Common myeloid progenitor, CD34-positive (primary cell): Measurements from ENCODE around the gene DUSP5.

Experiments
- CTCF ChIA-PET: fragments of 350-600 bp; sonication (Branson Sonifier 250); formaldehyde crosslinking; loops from one replicate; lab custom pipeline; 2021; ENCODE audit warnings: antibody characterized with exemption; lab: Charles Lee
- POLR2A ChIA-PET: fragments of 350-600 bp; sonication (Branson Sonifier 250); formaldehyde crosslinking; loops from one replicate; lab custom pipeline; 2021; ENCODE audit warnings: antibody characterized with exemption; lab: Charles Lee
- DNase-seq, 3 donors: peaks; one replicate each; pipeline versions ENCODE4 v3.0.0 to v3.0.0-alpha.2; 2013
- H3K27ac ChIP-seq, 2 experiments: 1 replicate in 1 of 2; 2 replicates in 1 of 2; pipeline ENCODE4 v1.7.0; 2013; ENCODE audit warnings: inconsistent platforms in 2 of 2, low read length in 2 of 2, mild to moderate bottlenecking in 2 of 2, low read depth in 1 of 2, moderate library complexity in 1 of 2; ENCODE audit not compliant: severe bottlenecking in 2 of 2, insufficient read depth in 1 of 2, poor library complexity in 1 of 2
- H3K27me3 ChIP-seq, 5 experiments: replicated peaks in 2 of 5; 1 replicate in 3 of 5; 2 replicates in 2 of 5; pipeline versions ENCODE4 v1.6.1 to v1.7.0; 2013; ENCODE audit warnings: low read length in 4 of 5, mild to moderate bottlenecking in 2 of 5, moderate library complexity in 2 of 5, inconsistent platforms in 1 of 5; ENCODE audit not compliant: insufficient read depth in 5 of 5, control insufficient read depth in 4 of 5
- H3K36me3 ChIP-seq, 4 experiments: 1 replicate in 2 of 4; 2 replicates in 2 of 4; pipeline versions ENCODE4 v1.6.1 to v1.7.0; 2013; ENCODE audit warnings: low read length in 3 of 4, control low read depth in 1 of 4, mild to moderate bottlenecking in 1 of 4; ENCODE audit not compliant: control insufficient read depth in 4 of 4, insufficient read depth in 4 of 4
- H3K4me1 ChIP-seq, 4 experiments: 1 replicate in 3 of 4; 2 replicates in 1 of 4; pipeline versions ENCODE4 v1.6.1 to v1.7.1; 2013; ENCODE audit warnings: low read length in 3 of 4, mild to moderate bottlenecking in 3 of 4, control low read depth in 1 of 4, inconsistent platforms in 1 of 4, moderate library complexity in 1 of 4; ENCODE audit not compliant: control insufficient read depth in 4 of 4, insufficient read depth in 4 of 4; ENCODE audit errors: control extremely low read depth in 1 of 4
- H3K4me3 ChIP-seq, 7 experiments: 1 replicate in 4 of 7; 2 replicates in 3 of 7; pipeline versions ENCODE4 v1.5.1 to v1.7.0; 2013; ENCODE audit warnings: mild to moderate bottlenecking in 7 of 7, low read length in 6 of 7, moderate library complexity in 6 of 7, inconsistent platforms in 2 of 7, low read depth in 2 of 7, control low read depth in 1 of 7; ENCODE audit not compliant: insufficient read depth in 4 of 7, control insufficient read depth in 1 of 7; ENCODE audit errors: extremely low read depth in 1 of 7
- H3K9me3 ChIP-seq, 5 experiments: 1 replicate in 4 of 5; 2 replicates in 1 of 5; pipeline versions ENCODE4 v1.6.1 to v1.7.1; 2013; ENCODE audit warnings: low read length in 4 of 5, mild to moderate bottlenecking in 2 of 5, inconsistent platforms in 1 of 5, low read depth in 1 of 5, moderate library complexity in 1 of 5; ENCODE audit not compliant: control insufficient read depth in 4 of 5, insufficient read depth in 2 of 5; ENCODE audit errors: control extremely low read depth in 1 of 5
- WGBS: methylation state at CpG from one replicate; pipeline ENCODE4 v1.1.5; 2013; ENCODE audit not compliant: insufficient coverage; 5-methylcytosine and 5-hydroxymethylcytosine counted together

DUSP5 gene

DNA sequence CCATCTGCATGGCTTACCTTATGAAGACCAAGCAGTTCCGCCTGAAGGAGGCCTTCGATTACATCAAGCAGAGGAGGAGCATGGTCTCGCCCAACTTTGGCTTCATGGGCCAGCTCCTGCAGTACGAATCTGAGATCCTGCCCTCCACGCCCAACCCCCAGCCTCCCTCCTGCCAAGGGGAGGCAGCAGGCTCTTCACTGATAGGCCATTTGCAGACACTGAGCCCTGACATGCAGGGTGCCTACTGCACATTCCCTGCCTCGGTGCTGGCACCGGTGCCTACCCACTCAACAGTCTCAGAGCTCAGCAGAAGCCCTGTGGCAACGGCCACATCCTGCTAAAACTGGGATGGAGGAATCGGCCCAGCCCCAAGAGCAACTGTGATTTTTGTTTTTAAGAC lies 12.4 kb downstream of the DUSP5 start:
- WGBS: 97% methylated on average over 9 of the region's 9 CpGs

DNA sequence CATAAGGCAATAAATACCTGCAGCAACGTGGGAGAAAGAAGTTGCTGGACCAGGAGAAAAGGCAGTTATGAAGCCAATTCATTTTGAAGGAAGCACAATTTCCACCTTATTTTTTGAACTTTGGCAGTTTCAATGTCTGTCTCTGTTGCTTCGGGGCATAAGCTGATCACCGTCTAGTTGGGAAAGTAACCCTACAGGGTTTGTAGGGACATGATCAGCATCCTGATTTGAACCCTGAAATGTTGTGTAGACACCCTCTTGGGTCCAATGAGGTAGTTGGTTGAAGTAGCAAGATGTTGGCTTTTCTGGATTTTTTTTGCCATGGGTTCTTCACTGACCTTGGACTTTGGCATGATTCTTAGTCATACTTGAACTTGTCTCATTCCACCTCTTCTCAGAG lies 13.0 kb downstream of the DUSP5 start:
- H3K9me3 ChIP-seq: peaks cover 0 to 2% (median 0%) of the 10 kb centered on the region in 5 experiments
- no peak overlapping the region for H3K27ac ChIP-seq
- peaks cover 0 to 22% (median 0%) of the 10 kb centered on the region in 4 experiments for H3K36me3 ChIP-seq
- H3K27me3 ChIP-seq: no peaks in the 10 kb centered on the region
- DNase-seq: no peak
- POLR2A ChIA-PET: no interaction called here
- 100% methylated on average over 3 of the region's 3 CpGs for WGBS
- CTCF ChIA-PET: interaction anchor here (1.4 kb wide), 1 partner anchor 158 kb away, joined by 3 read pairs; no protein-coding TSS in a partner anchor
- no peak overlapping the region for H3K4me3 ChIP-seq
- no peaks in the 10 kb centered on the region for H3K4me1 ChIP-seq

More for the DNA sequence above, 12.4 kb downstream of the DUSP5 start:
- DNase-seq: no peak
- ChIA-PET POLR2A (no interaction called here), CTCF (no interaction called here)
- H3K27ac ChIP-seq: no peak overlapping the region
- H3K4me3 ChIP-seq: no peak overlapping the region
- H3K27me3 ChIP-seq: no peaks in the 10 kb centered on the region
- peaks cover 0 to 2% (median 0%) of the 10 kb centered on the region in 5 experiments for H3K9me3 ChIP-seq
- H3K36me3 ChIP-seq: peaks cover 0 to 22% (median 0%) of the 10 kb centered on the region in 4 experiments
- peaks cover 0 to 6% (median 1%) of the 10 kb centered on the region in 4 experiments for H3K4me1 ChIP-seq

- peaks cover 0 to 20% (median 0%) of the 10 kb centered on the region in 4 experiments for H3K36me3 ChIP-seq
- H3K9me3 ChIP-seq: no peaks in the 10 kb centered on the region
- no peaks in the 10 kb centered on the region for H3K4me1 ChIP-seq
- no peak overlapping the region for H3K4me3 ChIP-seq
- no peak for DNase-seq
- ChIA-PET CTCF (interaction anchor here (0.6 to 1.4 kb wide), 5 partner anchors 28 to 160 kb away, joined by 3 read pairs; no protein-coding TSS in a partner anchor), POLR2A (no interaction called here)
- H3K27me3 ChIP-seq: no peaks in the 10 kb centered on the region
- 84% methylated on average over 5 of the region's 6 CpGs for WGBS
- H3K27ac ChIP-seq: no peak overlapping the region
Measured at GRCh38 chr10:110511734-110512449, 14.2 kb downstream of the DUSP5 start.

- no peak overlapping the region for H3K27ac ChIP-seq
- ChIA-PET CTCF (interaction anchor here (0.6 to 1.0 kb wide), 2 partner anchors 28 to 34 kb away, joined by 3 read pairs; no protein-coding TSS in a partner anchor), POLR2A (no interaction called here)
- peaks cover 0 to 17% (median 0%) of the 10 kb centered on the region in 4 experiments for H3K36me3 ChIP-seq
- H3K27me3 ChIP-seq: no peaks in the 10 kb centered on the region
- no peaks in the 10 kb centered on the region for H3K9me3 ChIP-seq
- no peak overlapping the region for H3K4me3 ChIP-seq
- no peak for DNase-seq
- 93% methylated on average over 3 of the region's 5 CpGs for WGBS
- H3K4me1 ChIP-seq: no peaks in the 10 kb centered on the region
Measured at GRCh38 chr10:110512461-110513187, 14.9 kb downstream of the DUSP5 start.

DNA sequence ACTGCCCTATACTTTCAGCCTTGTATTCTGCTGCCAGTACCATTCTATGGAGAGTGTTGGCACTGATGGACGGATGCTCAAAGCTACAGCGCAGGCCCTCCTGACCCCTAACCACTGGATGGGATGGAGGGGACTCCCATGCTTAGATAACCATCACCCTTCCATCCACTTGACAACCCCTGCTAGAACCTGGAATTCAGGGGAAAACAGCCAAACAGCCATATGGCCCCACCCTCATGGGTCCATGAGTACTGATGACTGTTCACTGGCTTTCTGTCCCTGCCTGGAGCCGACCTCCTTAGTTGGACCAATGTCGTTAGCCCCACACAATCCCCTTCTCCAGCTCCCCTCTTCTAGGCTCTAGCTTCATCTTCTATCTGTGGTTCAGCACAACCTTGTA lies 16.2 kb downstream of the DUSP5 start:
- no peak overlapping the region for H3K4me3 ChIP-seq
- H3K9me3 ChIP-seq: no peaks in the 10 kb centered on the region
- DNase-seq: no peak
- H3K27ac ChIP-seq: no peak overlapping the region
- ChIA-PET POLR2A (no interaction called here), CTCF (no interaction called here)
- no peaks in the 10 kb centered on the region for H3K27me3 ChIP-seq
- 100% methylated on average over 2 of the region's 4 CpGs for WGBS
- H3K36me3 ChIP-seq: peaks cover 0 to 10% (median 0%) of the 10 kb centered on the region in 4 experiments
- H3K4me1 ChIP-seq: no peaks in the 10 kb centered on the region

- ChIA-PET POLR2A (no interaction called here), CTCF (interaction anchor here (0.7 kb wide), 1 partner anchor 215 kb away, joined by 4 read pairs; no protein-coding TSS in a partner anchor)
- no peaks in the 10 kb centered on the region for H3K27me3 ChIP-seq
- H3K27ac ChIP-seq: no peak overlapping the region
- H3K4me3 ChIP-seq: no peak overlapping the region
- 95% methylated on average over 3 of the region's 3 CpGs for WGBS
- H3K9me3 ChIP-seq: no peaks in the 10 kb centered on the region
- H3K4me1 ChIP-seq: no peaks in the 10 kb centered on the region
- no peak for DNase-seq
- peaks cover 0 to 5% (median 0%) of the 10 kb centered on the region in 4 experiments for H3K36me3 ChIP-seq
Measured at GRCh38 chr10:110514848-110515247, 17.1 kb downstream of the DUSP5 start.
